ENCODE results near the gene RAP2A.

Gene RAP2A

DNA sequence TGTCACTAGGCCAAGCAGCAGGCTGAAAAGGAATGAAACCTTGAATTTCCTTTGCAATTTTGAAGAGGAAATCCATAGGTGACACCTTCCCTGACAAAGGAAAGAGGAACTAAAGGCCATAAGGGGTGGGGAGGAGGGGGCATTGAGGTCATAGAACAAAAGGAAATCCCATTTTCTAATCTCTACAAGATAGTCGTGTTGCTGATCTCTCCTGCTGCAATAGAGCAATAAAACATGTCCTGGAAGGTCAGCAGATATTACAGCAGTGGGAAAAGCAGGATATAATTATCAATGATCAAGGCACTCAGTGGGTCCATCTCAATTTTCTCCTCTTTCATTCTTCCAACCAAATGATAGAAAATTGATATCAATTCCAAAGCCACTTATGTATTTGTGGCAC, 20.3 kb upstream of the RAP2A start:
- DNase-seq (ENCODE audit: extremely low read depth, low read depth): no peak
- TF ChIP-seq, protein P1, sequence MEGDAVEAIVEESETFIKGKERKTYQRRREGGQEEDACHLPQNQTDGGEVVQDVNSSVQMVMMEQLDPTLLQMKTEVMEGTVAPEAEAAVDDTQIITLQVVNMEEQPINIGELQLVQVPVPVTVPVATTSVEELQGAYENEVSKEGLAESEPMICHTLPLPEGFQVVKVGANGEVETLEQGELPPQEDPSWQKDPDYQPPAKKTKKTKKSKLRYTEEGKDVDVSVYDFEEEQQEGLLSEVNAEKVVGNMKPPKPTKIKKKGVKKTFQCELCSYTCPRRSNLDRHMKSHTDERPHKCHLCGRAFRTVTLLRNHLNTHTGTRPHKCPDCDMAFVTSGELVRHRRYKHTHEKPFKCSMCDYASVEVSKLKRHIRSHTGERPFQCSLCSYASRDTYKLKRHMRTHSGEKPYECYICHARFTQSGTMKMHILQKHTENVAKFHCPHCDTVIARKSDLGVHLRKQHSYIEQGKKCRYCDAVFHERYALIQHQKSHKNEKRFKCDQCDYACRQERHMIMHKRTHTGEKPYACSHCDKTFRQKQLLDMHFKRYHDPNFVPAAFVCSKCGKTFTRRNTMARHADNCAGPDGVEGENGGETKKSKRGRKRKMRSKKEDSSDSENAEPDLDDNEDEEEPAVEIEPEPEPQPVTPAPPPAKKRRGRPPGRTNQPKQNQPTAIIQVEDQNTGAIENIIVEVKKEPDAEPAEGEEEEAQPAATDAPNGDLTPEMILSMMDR (IDR thresholded peaks at IDR 0.05; ENCODE audit: low read depth, low read length, missing control alignments): no peak
- H3K4me3 ChIP-seq (replicated peaks; ENCODE audit: low read depth, low read length): no peak overlapping the region

DNA sequence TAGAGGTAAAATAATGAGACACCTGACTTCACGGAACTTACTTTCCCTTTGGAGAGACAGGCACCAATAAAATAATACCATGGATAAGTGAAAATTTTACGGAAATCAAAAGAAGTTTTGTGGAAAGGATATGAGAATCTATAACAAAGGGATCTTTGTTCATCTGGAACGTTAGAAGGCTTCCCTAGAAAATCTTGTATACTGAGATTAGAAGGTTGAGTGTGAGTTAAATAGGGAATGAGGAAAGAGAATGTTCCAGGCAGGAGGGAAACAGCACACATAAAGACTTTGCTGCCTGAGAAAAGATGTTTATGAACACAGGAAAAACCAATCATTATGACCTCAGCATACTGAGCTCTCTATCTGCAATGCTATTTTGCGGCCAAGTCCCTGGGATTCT, 19.6 kb upstream of the RAP2A start:
- no peak for DNase-seq (ENCODE audit: extremely low read depth, low read depth)
- no peak overlapping the region for H3K4me3 ChIP-seq (replicated peaks; ENCODE audit: low read depth, low read length)
- TF ChIP-seq, protein P1 (IDR thresholded peaks at IDR 0.05; ENCODE audit: low read depth, low read length, missing control alignments): no peak

DNA sequence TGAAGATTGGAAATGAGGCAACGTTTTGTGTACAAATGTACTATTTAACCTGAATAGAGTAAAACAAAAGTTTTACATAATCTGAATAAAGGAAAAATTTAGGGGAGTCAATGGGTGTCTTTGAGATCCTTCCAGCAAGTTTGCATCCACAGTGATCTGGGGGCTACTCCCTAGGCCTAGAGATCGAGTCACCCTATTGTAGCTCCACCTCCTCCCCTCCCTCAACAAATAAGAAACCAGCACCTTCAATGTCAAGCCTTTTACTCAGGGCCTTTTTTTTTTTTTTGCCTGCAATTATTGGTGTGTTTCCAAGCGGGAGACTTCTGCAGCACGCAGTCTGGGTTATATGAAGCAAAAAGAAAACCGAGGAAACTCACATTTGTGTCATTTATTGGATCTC, 16.3 kb upstream of the RAP2A start:
- TF ChIP-seq, protein P1 (IDR thresholded peaks at IDR 0.05; ENCODE audit: low read depth, low read length, missing control alignments): no peak
- no peak for DNase-seq (ENCODE audit: extremely low read depth, low read depth)
- no peak overlapping the region for H3K4me3 ChIP-seq (replicated peaks; ENCODE audit: low read depth, low read length)

DNA sequence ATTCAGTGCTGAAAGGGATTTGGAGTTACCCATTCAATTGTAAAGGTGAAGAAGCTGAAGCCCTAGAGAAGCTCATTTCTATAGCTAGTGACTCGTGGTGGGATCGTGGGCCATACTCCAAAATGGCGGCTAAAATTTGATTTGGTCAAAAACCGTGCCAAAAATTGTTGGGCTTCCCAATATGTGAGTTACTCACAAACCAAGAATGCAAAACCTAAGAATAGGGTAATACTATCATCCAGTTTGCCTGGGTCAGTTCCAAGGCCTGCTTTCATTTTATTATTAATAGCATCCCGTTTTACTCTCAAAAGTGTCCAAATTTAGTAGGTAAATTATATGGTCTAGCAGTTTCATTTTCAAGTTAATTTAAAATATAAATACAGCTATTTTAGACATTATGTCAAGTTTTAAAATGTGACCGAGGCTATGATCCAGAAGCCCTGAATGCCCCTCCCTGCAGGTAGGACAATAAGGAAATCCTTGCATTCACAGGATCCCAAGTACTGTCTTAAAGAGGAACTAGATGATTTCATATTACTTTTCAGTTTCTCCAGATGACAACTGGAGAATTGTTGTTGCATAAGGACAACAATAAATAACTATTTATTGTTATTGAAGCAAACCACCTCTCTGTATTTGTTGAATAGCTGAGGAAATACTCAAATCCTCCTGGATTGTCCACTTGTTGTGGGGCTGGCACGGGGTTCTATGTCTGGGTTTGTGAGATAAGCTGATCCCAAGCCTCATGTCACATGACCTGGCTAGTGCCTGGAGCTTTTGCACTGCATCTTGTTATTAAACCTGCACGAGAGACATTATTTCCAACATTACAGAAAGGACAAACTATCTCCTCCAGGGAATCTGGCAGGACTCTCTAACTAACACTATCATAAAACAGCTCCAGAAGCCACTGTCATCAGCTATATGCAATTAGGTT, 11.6 kb upstream of the RAP2A start:
- H3K4me3 ChIP-seq (replicated peaks; ENCODE audit: low read depth, low read length): no peak overlapping the region
- TF ChIP-seq, protein P1 (IDR thresholded peaks at IDR 0.05; ENCODE audit: low read depth, low read length, missing control alignments): no peak
- no peak for DNase-seq (ENCODE audit: extremely low read depth, low read depth)

DNA sequence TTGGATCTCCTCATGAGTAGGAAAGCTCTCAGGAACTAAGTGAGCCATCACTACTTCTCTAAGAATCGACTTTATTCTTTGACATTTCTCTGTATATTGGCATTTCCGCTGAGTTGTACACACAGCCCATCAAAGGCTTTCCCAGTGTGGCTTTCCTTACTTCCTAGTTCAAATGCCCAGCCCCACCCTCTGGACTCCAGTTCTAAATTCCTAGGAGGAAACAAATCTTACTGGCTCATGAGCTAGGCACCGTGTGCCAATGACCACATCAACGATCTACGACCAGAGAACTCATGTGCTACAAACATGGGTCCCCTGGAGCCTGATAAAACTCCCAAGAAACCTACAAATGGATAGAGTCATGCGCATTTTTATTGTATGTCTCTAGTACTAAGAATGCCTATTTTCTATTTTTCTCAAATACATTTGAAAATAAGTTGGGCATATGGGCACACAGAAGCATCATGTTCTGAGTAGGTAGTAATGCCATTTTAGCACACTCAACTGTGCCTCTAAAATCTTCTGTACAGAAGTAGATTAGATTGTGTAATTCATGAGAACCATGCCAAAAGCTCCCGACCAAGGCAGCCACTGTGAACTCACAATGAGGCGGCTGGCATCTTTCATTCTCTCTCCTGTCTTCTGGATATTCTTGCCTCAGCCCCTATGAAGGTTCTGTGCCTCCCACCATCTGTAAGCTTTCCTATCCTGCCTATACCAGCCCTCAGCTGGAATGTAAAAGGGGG, 10.5 kb upstream of the RAP2A start:
- no peak for DNase-seq (ENCODE audit: extremely low read depth, low read depth)
- TF ChIP-seq, protein P1 (IDR thresholded peaks at IDR 0.05; ENCODE audit: low read depth, low read length, missing control alignments): no peak
- H3K4me3 ChIP-seq (replicated peaks; ENCODE audit: low read depth, low read length): no peak overlapping the region

DNA sequence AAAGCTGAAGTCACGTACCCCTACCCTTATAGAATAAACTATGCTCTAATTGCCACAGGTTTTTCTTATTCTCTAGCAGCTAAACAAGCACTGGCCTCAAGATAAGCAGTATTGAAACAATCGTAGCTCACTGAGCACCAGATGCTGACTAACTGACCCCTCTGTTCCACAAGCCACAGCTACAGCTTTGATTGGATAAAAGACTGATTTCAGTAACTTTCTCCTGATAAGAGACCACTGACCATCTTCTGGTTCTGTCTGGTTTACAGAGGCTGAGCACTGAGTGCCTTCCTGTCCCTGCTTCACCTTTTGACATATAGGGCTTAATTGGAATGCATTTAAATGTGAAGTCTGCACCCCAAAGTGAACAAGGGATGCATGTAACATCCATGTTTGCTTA, 8.4 kb upstream of the RAP2A start:
- TF ChIP-seq, protein P1 (IDR thresholded peaks at IDR 0.05; ENCODE audit: low read depth, low read length, missing control alignments): no peak
- H3K4me3 ChIP-seq (replicated peaks; ENCODE audit: low read depth, low read length): no peak overlapping the region
- no peak for DNase-seq (ENCODE audit: extremely low read depth, low read depth)
